Right ventricle myocardium superior (tissue), 1 donor: ENCODE measurements around the gene PAM16. TPM values are rescaled to one million over a fixed set of nuclear protein-coding genes. Genes with fewer than 3 reads are reported as not detected.
"Not testable (repeated sequence)": the region's sequence is repeated elsewhere in the genome, so short reads cannot be mapped to it uniquely, and the experiment has no call there.

Experiments used
- ATAC-seq: fragments of 200-7000 bp; cut with Tn5 transposase; one replicate; pipeline ENCODE4 v1.9.1; 2020; ENCODE audit warnings: mild to moderate bottlenecking; ENCODE audit not compliant: poor library complexity
- DNase-seq: peaks from one replicate; pipeline ENCODE4 v3.0.0-alpha.2; 2020
- intact Hi-C: fragments of 100-400 bp; cut with DNase I; formaldehyde crosslinking; loops from one replicate; pipeline ENCODE4 v1.11.2; 2022
- long read RNA-seq: library from polyadenylated mRNA; unstranded; transcript quantifications from one replicate; pipeline ENCODE4 v2.0.0, GENCODE V29; 2021
- total RNA-seq: library from RNA; stranded (reverse); fragmentation: NEBNext Ultra II Directional; extraction: Animal tissue kit (Norgen Biotek cat#: 25700); gene quantifications from one replicate; pipeline ENCODE4 v1.2.1, GENCODE V29; 2021
- donor health status: DM: no; HTN: yes; CAD: no; lungs with severe emphysema.

PAM16 gene
- 74.0 TPM for total RNA-seq
- long read RNA-seq, transcript PAM16-201 (5 exons, 587 nt) = major isoform, 24 of 30 reads
- long read RNA-seq, partial matches to known transcripts = 0 of 30 reads
- long read RNA-seq, other reads (novel, unspliced or antisense) = 3 of 30 reads

DNA sequence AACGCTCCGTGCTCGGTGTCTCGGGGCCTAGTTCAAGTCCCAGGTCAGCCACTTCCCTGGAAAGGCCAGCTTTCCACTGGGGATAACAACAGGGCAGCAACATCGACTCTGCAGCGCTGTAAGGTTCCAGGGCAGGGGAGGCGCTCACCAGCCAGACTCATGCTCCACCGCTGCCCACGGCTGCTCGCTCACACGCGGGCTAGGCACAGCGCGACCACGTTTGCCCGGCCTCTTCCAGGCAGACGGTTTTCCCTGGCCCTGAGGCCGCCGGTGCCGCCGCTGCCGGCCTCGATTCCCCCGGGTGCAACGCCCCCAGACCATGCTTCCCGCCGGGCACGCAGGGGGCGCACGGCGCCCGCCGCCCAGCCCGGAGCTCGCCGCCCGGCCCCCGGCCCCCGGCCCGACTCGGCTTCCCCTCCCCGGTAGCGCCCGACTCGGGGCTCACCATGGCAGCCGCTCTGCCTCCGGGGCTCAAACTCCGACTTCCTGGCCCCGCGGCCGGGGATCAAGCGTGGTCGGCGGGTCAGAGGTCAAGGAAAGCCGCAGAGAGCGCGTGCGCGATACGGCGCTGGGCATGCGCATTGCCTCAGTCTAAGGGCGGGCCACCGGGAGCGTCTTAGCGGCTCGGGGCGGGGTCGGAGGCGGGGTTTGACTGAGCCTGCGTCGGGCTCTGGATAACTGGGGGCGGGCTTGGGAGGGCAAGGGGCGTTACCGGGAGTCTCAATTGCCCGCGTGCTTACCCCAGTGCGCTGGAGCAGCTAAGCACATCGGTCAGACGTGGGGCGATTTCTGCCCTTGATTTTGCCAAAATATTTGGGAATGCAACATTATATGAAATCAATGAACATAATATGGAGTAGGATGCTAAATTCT lies at the start of gene PAM16:
PAM16 (minus strand) TSS at position 535 of the 873 bp plus-strand sequence; CDS start at position 448, 87 bp downstream.
- ATAC-seq (peak; percentile 95), DNase-seq (peak; percentile 99)
- intact Hi-C loops = no loop called here

DNA sequence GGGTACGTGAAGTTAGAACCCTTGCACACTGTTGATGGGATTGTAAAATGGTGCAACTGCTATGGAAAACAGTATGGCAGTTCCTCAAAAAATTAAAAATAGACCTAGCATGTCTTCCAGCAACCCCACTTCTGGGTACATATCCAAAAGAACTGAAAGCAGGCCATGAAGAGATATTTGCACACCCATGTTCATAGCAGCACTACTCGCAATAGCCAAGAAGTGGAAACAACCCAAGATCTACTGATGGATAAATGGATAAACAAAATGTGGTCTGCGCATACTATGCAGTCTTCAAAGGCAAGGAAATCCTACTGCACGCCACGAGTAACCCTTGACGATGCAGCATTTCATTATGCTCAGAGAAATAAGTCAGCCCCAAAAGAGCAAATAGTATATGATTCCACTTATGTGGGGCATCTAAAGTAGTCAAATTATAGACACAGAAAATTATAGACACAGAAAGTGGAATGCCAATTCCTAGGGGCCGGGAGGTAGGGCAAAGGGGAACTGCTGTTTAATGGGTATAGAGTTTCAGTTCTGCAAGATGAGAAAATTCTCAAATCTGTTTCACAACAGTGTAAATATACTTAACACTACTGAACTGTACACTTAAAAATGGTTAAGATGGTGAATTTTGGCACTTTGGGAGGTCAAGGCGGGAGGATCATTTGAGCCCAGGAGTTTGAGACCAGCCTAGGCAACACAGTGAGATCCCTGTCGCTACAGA lies 48.0 kb upstream of the PAM16 start:
- intact Hi-C loops = no loop called here
- ATAC-seq (no peak), DNase-seq (no peak)

DNA sequence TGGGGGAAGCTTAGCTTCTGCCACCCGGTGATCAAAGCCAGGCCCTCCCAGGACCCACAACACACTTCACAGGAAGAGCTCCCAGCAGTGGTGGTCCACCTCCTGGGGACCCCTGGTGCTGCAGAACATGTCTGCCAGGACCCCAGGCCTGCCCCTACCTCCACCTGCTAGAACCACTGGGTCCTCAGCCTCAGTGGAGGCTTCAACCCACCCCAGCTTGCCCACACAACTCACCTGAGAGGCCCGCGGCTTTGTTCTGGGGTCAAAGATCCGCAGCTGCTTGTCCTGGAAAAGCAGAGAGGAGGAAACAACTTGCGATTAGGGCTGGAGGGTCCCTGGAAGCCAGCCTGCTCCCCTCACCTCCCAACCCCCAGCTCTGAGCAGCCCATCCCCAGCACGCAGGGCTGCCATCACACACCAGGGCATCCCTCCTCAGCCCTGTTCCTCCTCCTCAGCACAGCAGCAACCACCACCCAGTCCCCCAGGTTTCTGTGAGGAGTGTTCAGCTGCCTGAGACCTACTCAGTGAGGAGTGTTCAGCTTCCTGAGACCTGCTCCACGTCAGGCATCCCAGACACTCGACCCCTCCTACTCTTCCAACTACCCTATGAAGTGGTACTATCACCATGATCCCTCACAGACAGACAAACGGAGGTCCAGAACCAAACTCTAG lies 44.1 kb upstream of the PAM16 start:
- no peak for DNase-seq
- intact Hi-C loops = no loop called here
- ATAC-seq = no peak

DNA sequence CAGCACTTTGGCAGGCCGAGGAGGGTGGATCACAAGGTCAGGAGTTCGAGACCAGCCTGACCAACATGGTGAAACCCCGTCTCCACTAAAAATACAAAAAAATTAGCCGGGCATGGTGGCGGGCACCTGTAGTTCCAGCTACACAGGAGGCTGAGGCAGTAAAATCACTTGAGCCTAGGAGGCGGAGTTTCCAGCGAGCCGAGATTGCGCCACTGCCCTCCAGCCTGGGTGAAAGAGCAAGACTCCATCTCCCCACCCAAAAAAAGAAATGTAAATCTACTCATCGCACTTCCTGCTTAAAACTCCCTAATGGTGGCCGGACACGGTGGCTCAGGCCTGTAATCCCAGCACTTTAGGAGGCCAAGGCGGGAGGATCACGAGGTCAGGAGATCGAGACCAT lies 42.7 kb upstream of the PAM16 start:
- ATAC-seq, DNase-seq, intact Hi-C loops: not testable (repeated sequence)

DNA sequence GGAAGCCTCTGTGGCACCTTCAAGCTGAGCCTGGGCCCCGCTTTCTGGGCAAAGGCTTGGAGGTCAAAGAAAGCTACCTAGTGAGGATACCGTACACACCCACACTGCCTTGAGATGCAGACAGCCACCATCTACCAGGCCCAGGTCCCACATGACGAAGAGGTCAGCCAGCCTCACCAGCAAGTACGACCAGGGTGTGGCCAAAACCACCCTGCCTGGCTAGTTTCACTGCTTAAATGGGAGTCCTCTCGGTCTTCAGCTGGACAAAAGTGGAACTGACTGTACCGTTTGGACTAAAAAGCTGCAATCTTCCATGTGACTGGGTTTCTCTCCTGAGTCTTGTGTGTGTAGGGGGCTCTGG lies 42.1 kb upstream of the PAM16 start:
- no peak for DNase-seq
- ATAC-seq = no peak
- intact Hi-C loops = no loop called here

DNA sequence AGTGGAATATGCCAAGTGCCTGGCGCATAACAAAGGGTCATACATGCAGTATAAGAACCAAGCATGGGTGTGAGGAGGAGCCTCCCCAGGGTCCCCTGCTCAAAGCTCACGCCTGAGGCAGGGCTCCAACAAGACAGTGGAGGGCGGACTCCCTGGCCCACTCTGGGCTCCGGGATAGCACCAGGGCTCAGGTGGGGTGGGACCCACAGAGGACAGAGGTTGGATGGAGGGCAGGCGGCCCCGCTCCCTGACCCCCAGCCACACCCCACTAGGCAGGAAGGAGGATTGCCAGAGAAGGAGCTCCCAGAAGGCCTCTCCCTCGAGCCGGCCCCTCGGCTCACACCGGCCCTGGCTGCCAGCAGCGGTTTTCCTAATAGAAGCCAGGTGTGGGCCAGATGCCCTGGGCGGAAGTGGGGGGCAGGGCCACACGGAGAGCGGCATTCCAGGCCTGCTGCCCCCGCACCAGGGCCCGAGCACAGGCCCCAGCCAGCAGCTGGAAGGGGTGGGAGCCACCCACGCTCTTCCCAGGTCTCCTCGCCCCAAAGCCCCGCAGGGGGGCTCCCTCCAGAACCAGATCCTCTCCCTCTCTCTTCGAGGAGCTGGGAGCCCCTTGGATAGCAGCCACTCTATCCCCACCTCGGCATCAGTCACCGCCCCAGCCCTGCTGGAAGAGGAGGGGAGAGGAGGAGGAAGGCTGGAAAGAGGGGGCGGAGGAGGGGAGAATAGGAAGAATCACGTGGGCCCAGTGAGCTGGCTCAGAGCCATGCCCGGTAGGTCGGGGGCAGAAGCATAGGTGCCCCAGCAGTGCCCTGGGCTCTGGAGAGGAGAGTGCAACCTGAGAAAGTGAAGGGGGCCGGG lies 41.5 kb upstream of the PAM16 start:
- intact Hi-C loops = no loop called here
- DNase-seq = no peak
- peak; percentile 13 for ATAC-seq

DNA sequence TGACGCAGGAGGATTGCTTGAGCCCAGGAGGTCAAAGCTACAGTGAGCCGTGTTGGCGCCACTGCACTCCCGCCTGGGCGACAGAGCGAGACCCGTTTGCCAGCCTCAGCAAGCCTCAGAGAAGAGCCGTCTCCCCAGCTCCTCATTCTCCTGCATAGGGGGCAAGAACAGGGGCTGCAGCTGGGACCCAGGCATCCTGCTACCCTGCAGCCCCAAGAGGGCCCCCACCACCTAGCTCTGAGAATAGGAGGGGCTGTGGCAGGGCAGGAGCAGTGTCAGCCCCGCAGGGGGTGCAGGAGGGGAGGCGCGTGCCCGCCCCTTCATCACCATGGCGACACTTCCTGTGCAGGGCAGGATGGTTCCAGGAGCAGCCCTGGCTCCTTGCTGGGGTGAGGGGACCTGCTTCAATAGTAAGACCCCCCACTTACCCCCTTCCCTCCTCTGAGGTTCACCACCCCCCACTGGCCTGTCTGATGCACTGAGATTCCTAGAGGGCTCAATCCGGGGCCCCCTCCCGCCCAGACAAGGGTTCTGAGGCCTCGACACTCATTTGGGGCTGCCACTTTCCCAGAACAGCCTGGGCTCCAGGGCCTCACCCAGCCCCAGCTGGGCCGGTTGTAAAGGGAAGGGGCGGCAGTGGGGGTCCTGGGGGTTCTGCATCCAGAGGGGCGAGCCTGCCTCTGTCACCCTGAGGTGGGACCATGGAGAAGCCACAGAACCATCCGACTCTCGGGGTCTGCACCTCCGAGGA lies 40.7 kb upstream of the PAM16 start:
- intact Hi-C loops = no loop called here
- no peak for DNase-seq
- no peak for ATAC-seq

DNA sequence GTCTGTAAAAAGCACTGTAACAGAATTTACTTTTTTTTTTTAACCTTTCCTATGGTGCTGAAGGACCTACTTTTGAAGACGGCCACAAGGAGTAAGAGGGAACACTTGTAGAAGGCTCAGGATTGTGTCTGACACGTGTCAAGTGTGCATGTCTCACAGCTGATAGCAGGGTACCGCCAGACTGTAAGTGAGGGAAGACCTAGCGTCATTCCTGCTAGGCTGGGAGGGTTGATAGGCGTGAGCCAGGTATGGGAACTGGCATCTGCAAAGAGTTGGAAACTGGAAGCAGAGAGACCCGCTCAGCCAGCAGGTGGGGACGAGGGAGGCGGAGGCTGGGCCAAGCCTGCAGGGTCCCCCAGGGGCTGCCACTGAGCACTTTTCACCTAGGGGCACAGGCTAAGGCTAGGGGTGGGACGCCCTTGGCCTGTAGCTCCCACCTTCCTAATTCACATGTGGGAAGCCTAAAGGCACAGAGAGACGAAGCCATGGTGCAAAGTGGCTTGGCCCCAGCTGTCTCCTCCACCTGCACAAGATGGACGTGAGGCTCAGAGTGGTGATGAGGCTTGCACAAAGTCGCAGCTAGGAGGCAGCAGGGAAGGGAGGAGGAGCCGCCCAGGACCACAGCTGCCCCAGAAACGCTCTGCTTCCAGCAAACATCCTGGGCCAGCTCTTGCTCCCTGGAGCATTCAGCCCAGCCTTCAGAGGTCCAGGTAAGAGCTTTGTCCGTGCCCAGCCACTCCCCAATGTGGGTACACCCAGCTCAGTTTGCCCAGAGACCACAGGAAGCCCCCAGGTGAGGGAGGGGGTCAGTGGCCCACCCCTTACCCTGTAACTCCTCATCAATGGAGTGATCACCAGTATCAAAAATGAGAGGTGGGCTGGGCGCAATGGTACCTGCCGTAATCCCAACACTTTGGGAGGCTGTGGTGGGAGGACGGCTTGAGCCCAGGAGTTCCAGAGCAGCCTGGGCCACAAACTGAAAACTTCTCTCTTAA lies 39.4 kb upstream of the PAM16 start:
- ATAC-seq (no peak), DNase-seq (no peak)
- intact Hi-C loops = no loop called here

DNA sequence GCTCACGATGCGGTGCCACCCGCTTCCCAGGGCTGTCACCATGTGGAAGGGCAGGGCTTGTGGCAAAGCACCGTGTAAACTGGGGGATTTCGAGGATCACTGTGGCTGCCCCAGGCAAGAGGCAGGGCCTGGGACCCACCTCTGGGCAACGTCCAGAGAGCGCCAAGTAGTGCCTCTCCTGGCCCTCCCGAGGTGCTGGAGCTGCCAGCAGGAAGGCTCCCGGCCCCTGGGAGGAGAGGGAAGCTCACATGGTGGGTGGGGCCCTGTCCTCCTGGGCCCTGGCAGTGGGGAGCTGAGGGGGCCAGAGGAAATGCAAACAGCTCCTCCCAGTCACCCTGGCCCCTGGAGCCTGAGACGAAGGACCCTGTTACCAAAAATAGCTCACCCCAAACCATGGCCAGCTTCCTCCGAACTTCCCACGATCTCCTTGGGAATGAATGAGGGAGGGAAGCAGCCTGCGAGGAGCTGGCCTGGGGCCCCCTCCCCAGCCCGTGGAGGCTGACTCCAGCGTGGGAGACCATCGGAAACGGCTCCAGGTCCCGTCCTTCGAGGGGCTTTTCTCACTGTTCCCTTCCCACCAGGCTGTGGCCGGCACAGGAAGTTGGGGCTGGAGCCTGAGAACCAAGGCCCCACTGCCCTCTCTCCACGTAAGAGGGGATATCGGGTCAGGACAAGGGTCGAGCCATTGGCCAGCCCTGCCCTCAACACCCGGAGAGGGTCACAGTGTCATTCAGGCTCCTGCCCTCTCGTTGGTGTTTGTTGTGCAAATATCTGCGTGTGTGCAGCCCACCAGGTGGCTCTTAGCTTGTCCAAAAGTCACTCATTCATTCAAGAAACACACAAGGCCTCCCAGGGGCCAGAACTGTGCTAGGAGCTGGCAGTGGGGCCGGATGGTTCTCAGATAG lies 38.2 kb upstream of the PAM16 start:
- DNase-seq = no peak
- ATAC-seq = no peak
- intact Hi-C loops = no loop called here

DNA sequence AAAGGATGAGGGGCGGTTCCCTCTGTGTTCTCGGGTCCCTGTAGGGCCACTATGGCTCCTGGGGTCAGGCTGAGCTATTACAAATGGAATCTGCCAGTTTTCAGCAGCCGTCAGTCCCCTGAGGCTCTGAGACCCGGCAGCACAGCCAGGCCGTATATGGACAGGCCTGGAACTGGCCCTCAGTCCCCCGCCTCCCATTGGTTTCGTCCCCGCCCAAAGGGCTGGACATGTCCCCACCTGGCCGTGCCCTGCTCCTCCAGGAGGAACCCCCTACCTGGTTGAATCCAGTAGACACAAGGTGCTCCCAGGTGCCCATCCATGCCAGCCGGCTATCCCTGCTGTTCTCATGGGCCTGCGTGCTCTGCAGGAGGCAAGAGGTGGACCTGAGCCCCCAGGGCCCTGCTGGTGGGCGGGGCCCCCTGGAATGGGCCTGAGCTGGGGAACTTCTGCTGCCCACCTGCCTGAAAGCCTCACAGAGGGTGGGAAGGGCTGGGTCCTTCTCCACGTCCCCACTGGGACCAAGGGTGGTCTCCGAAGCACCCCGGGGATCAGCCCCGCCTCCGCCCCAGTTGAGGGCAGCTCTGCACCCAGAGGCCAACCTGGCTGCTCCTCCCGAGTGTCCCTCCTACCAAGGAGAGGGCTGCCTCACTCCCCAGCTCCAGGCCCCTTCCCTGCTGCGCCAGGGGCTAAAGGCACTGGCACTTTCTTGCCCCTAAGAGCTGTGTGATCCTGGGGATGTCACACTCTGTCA lies 37.3 kb upstream of the PAM16 start:
- ATAC-seq = peak; percentile 27
- intact Hi-C loops = no loop called here
- DNase-seq = no peak

DNA sequence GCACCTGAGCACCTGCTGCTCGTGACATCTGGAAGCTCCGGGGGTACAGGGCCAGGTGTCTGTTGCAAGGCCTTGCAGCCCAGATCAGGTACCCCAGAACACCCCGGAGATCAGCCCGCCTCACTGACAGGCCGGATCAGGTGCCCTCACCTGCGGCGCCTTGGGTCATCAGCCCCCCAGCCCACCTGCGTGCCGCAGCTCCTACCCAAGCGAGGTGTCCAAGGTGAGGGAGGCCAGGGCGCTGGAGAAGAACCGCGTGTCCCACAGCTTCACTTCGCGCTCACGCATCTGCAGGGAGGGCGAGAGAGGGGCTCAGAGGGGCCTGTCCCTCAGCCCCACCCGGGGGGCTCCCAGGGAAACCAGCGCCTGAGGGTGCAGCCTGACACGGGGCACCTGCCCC lies 36.7 kb upstream of the PAM16 start:
- intact Hi-C loops = no loop called here
- DNase-seq (no peak), ATAC-seq (no peak)

DNA sequence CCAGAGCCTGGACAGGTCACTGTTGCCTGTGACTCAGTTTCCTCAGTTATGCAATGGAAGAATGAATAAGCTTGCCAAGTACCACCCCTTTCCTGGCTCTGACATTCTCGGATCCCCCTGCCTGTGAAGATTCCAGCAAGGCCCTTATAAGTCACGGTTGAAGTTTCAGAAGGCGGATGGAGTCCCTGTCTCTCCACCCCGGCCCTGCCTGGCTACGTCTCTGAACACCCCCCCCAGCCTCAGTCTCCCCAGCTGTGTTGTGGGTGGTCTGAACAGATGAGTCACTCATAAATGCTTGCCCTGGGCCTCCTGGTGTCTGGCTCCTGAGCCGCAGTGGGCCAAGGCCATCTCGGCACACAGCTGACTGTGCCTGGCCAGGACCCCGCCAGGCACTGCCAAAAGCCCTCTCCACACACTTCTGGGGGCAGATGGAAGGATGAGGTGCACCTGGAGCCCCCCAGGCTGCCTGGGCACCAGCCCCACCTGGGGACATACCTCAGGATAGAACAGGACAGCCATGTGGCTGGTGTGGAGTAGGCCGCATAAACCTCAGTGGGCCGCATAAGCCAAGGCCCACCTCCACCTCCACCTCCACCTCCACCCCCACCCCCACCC lies 35.9 kb upstream of the PAM16 start:
- ATAC-seq = no peak
- no peak for DNase-seq
- intact Hi-C loops = no loop called here

DNA sequence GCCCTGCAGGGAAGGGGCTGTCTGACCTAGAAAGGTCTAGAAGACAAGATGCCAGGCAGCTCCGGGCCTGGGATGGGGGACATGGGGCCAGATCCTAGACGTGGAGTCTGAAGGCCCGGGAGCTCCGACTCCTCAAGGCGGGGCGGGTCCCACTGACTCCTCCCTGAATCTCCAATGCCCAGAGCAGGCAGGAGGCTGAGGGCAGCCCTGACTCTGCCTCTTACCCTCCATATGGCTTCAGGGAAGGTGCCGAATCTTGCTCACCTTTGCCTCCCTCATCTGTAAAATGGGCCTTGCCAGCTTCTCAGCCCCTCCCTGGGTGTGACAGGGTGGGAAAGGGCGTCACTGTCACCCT lies 35.3 kb upstream of the PAM16 start:
- intact Hi-C loops = no loop called here
- ATAC-seq (no peak), DNase-seq (no peak)

DNA sequence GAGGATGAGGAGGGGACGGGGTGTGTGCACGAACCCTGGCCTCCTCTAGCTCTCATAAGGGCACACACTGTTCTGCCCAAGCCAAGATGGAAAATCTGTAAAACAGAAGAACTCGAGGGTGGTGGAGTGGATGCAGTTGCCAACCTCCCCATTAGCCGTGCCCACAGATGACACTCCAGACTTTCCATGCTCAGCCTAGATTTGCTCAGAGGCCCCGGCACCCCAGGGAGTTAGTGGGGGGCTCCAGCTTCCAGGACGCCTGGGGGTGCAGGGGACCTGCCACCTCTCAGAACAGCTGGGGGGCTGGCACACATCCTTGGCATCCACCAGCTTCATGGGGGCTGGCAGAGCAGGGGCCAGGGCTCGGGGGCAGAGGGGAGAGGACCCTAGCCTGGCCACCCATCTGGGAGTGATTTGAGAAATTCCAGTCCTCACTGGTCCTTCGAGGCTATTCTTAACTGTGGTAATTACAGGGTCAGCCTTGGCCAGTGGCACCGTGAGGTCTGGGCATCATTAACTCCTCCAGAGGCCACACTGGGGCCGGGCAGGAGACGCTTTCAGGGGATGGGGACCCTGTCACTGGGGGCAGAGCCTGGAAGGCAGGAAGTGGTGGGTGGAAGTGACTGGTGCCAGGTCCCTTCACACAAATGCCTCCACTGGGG lies 34.8 kb upstream of the PAM16 start:
- DNase-seq (no peak), ATAC-seq (no peak)
- intact Hi-C loops = no loop called here
